Measurements from ENCODE around the gene METTL9.

- TF ChIP-seq GATA3 (IDR thresholded peaks at IDR 0.05; ENCODE audit: low read depth, low read length) (no peak), GATA2 (IDR thresholded peaks at IDR 0.05; ENCODE audit: low read depth, low read length) (no peak)
Measured at GRCh38 chr16:21618281-21618680, 18.9 kb downstream of the METTL9 start.

Data from SH-SY5Y (cell line).